Measurements from ENCODE around the gene C1orf159.

DNA sequence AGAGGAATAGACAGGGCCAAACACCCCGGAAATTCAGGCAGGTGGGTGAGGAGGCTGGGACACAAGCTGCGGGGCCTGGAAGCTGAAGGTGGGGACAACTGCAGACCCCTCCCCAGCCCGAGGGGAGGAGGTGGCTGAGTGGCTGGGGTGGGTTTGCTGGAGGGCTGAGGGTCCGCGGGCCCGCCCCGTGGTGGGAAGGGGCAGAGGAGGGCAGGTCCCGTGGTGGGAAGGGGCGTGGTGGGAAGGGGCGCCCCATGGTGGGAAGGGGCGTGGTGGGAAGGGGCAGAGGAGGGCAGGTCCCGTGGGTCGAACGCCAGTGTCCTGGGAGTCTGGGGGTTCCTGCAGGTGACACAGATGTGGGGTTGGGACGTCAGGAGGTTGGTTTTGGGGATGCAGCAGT is 33.5 kb upstream of the C1orf159 start:
- TF ChIP-seq, protein P1, sequence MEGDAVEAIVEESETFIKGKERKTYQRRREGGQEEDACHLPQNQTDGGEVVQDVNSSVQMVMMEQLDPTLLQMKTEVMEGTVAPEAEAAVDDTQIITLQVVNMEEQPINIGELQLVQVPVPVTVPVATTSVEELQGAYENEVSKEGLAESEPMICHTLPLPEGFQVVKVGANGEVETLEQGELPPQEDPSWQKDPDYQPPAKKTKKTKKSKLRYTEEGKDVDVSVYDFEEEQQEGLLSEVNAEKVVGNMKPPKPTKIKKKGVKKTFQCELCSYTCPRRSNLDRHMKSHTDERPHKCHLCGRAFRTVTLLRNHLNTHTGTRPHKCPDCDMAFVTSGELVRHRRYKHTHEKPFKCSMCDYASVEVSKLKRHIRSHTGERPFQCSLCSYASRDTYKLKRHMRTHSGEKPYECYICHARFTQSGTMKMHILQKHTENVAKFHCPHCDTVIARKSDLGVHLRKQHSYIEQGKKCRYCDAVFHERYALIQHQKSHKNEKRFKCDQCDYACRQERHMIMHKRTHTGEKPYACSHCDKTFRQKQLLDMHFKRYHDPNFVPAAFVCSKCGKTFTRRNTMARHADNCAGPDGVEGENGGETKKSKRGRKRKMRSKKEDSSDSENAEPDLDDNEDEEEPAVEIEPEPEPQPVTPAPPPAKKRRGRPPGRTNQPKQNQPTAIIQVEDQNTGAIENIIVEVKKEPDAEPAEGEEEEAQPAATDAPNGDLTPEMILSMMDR (IDR thresholded peaks at IDR 0.05; ENCODE audit: poor library complexity, severe bottlenecking): no peak
- no peak for TF ChIP-seq EZH2 (IDR thresholded peaks at IDR 0.05; ENCODE audit: borderline replicate concordance, insufficient read depth, low read length, poor library complexity, severe bottlenecking)
- TF ChIP-seq MXI1 (conservative IDR thresholded peaks at IDR 0.05; ENCODE audit: poor library complexity, severe bottlenecking): no peak
- TF ChIP-seq, protein P2, sequence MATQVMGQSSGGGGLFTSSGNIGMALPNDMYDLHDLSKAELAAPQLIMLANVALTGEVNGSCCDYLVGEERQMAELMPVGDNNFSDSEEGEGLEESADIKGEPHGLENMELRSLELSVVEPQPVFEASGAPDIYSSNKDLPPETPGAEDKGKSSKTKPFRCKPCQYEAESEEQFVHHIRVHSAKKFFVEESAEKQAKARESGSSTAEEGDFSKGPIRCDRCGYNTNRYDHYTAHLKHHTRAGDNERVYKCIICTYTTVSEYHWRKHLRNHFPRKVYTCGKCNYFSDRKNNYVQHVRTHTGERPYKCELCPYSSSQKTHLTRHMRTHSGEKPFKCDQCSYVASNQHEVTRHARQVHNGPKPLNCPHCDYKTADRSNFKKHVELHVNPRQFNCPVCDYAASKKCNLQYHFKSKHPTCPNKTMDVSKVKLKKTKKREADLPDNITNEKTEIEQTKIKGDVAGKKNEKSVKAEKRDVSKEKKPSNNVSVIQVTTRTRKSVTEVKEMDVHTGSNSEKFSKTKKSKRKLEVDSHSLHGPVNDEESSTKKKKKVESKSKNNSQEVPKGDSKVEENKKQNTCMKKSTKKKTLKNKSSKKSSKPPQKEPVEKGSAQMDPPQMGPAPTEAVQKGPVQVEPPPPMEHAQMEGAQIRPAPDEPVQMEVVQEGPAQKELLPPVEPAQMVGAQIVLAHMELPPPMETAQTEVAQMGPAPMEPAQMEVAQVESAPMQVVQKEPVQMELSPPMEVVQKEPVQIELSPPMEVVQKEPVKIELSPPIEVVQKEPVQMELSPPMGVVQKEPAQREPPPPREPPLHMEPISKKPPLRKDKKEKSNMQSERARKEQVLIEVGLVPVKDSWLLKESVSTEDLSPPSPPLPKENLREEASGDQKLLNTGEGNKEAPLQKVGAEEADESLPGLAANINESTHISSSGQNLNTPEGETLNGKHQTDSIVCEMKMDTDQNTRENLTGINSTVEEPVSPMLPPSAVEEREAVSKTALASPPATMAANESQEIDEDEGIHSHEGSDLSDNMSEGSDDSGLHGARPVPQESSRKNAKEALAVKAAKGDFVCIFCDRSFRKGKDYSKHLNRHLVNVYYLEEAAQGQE (IDR thresholded peaks at IDR 0.05; ENCODE audit: borderline replicate concordance): no peak
- no peak for TF ChIP-seq TAF1 (IDR thresholded peaks at IDR 0.05; ENCODE audit: low read depth)
- no peak for TF ChIP-seq POLR2AphosphoS5 (IDR thresholded peaks at IDR 0.05)

Data from neural cell (in vitro differentiated cells).